Epithelial cell of esophagus (primary cell): ENCODE results near the gene PDE3A.

ENCODE experiments used
- DNase-seq: peaks from one replicate; pipeline ENCODE4 v3.0.0; 2010; ENCODE audit warnings: low read depth
- H3K4me3 ChIP-seq: 2 replicates; pipeline ENCODE4 v1.5.1; 2011; ENCODE audit warnings: mild to moderate bottlenecking, low read length, control low read depth
- TF ChIP-seq, protein P1 (sequence below): IDR thresholded peaks from 2 replicates; pipeline ENCODE4 v1.5.1; 2011; ENCODE audit warnings: low read depth, mild to moderate bottlenecking, low read length, control low read depth, inconsistent platforms; ENCODE audit not compliant: insufficient read depth; ENCODE audit errors: missing control alignments

PDE3A gene

DNA sequence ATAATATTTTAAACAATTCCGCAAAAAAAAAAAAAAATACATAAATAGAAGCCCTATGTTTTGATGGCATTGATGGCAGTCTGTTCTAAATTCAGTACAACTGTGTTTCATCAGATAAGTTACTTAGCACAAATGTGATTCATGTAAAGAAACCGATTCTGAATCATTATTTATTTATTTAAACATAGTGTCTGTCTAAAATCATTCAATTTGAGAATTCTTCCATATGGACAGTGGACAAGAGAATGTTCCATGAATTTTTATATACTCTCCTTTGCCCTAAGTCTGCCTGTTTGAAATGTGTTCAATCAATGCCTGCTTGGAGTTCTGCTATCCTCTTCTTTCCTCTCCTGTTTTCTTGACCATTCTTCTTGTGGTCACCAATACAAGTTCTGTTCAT, 126.5 kb downstream of the PDE3A start:
- DNase-seq = no peak
- no peak overlapping the region for H3K4me3 ChIP-seq
- TF ChIP-seq, protein P1, sequence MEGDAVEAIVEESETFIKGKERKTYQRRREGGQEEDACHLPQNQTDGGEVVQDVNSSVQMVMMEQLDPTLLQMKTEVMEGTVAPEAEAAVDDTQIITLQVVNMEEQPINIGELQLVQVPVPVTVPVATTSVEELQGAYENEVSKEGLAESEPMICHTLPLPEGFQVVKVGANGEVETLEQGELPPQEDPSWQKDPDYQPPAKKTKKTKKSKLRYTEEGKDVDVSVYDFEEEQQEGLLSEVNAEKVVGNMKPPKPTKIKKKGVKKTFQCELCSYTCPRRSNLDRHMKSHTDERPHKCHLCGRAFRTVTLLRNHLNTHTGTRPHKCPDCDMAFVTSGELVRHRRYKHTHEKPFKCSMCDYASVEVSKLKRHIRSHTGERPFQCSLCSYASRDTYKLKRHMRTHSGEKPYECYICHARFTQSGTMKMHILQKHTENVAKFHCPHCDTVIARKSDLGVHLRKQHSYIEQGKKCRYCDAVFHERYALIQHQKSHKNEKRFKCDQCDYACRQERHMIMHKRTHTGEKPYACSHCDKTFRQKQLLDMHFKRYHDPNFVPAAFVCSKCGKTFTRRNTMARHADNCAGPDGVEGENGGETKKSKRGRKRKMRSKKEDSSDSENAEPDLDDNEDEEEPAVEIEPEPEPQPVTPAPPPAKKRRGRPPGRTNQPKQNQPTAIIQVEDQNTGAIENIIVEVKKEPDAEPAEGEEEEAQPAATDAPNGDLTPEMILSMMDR = no peak

DNA sequence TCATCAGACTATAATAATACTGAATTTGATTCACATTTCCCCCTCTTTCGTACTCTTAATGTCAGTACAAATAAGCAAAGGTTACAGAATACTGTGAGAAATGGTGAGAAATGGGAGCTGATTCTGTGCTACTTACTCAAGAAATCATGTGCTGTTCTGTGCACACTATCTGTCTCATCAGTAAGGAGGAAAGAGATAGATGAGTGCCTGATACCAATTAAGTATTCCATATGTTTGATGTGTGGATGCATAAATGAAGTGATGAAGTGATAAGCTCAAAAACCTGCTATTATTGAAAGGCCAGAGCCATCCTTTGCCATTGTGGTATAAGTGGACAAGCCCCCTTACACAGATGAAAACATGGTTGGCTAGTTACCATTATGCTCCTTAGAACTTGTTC, 127.7 kb downstream of the PDE3A start:
- TF ChIP-seq, protein P1 = no peak
- no peak for DNase-seq
- no peak overlapping the region for H3K4me3 ChIP-seq

DNA sequence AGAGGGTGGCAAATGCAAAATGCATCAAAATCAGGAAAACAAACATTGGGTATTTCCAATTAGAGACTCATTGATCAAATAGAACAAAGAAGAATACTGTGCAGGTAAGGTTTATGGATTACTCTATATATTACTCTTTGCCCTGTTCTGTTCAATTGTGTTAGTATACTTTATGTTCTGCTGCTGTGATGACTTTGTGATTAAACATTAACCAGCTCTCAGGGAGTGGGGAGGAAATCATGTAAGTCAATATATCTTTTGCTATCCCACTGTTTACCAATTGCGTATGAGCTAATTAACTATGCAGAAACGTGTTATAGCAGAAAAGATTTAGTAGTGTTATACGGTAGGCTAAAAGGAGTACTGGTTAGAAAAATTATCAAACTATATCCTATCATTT, 129.4 kb downstream of the PDE3A start:
- TF ChIP-seq, protein P1 = no peak
- H3K4me3 ChIP-seq = no peak overlapping the region
- no peak for DNase-seq

DNA sequence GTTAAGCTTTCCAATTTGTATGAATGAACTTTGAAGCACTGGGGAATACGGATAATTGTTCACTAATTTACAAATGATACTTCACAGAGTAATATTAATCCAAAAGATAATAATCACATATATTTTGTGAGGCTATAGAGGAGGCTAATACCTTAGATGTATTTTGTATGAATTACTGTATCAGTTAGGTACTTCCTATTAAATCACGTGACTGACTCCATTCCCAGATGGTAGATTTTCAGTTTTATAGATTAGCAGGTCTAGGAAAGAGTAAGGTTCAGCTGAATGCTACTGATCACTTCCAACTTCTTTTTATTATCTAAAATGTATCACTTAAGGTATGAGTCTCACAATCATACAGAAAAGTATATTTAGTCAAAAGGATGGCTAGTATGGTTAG, 133.6 kb downstream of the PDE3A start:
- DNase-seq = no peak
- no peak overlapping the region for H3K4me3 ChIP-seq
- TF ChIP-seq, protein P1 = no peak

DNA sequence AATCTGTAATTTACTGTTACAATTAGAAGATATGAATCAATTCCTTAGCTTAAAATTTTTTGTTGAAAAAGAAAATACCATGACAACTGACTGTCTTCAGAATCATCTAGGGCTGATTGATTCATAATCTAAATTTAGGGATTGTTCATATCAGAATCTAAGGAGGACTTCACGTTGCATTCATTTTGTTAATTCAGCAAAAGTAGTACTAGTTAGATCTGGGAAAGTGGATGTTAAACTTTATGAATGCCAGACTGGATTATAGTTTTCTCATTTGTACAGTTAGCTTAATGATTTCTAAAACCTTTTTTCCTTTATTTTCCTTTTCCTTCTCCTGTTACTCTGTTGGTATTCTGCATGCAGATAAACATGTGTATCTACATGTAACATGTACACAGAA, 135.5 kb downstream of the PDE3A start:
- DNase-seq = no peak
- H3K4me3 ChIP-seq = no peak overlapping the region
- TF ChIP-seq, protein P1 = no peak

DNA sequence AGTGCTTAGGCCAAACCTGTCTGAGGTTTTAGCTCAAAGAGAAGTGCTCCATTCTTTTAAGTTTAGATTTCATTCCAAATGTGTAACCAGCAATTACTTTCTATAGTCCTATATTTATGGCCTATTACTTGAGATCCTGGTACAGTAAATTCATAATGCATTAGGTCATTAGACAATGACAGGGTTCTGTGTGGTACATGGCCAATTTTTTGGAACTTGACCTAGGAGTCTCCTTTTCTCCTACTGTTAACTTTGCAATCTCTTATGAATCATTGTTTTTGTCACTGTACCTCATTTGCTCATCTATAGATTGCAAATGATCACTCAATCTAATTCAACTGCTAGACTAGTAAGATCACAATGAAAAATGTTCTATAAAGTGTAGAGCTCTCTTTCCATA, 136.7 kb downstream of the PDE3A start:
- DNase-seq = no peak
- TF ChIP-seq, protein P1 = no peak
- H3K4me3 ChIP-seq = no peak overlapping the region

DNA sequence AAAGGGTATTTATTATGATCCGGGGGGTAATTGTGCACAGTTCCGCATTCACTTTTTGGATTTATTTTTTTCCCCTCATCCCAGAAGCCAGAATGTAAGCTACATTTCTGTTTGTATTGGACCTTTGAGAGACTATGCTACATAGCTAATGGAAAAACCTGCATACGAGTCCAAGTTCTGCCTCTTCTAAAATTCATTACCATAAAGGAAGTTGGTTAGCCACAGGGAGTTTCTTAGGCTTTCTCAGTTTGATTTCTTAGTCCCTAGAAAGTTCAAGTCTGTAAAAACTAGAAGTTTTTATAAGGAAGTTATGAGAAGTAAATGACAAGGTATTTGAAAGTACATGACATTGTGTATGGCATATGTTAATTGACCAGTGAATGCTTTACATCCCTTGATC, 138.7 kb downstream of the PDE3A start:
- H3K4me3 ChIP-seq = no peak overlapping the region
- TF ChIP-seq, protein P1 = no peak
- DNase-seq = no peak
